GM19395 (cell line): ENCODE measurements around the gene MAMDC4.
A peak's percentile ranks its signal among the peaks of the same experiment; 100 is the strongest.
"Not testable (repeated sequence)": the region's sequence is repeated elsewhere in the genome, so short reads cannot be mapped to it uniquely, and the experiment has no call there.

Experiments used
- ATAC-seq: cut with Tn5 transposase; IDR thresholded peaks from one replicate; pipeline ENCODE4 v1.9.1; 2021; ENCODE audit warnings: mild to moderate bottlenecking, moderate library complexity; ENCODE audit not compliant: unreplicated experiment

Gene MAMDC4

GRCh38 chr9:136851941-136852663, at the start of gene MAMDC4:
MAMDC4 (plus strand) TSS chr9:136852346; CDS start chr9:136852417, 71 bp downstream.
- no peak for ATAC-seq

GRCh38 chr9:136803009-136803550, 49.1 kb upstream of the MAMDC4 start:
- not testable (repeated sequence) for ATAC-seq

GRCh38 chr9:136803551-136804508, 48.3 kb upstream of the MAMDC4 start:
- ATAC-seq: no peak

GRCh38 chr9:136804509-136805206, 47.5 kb upstream of the MAMDC4 start:
- ATAC-seq: no peak

- ATAC-seq: no peak
Measured at GRCh38 chr9:136805207-136805740, 46.9 kb upstream of the MAMDC4 start.

GRCh38 chr9:136806067-136806466, 46.1 kb upstream of the MAMDC4 start:
- ATAC-seq: no peak

GRCh38 chr9:136806631-136807201, 45.4 kb upstream of the MAMDC4 start:
- no peak for ATAC-seq

- ATAC-seq: peak; percentile 77
Measured at GRCh38 chr9:136807281-136808074, 44.7 kb upstream of the MAMDC4 start, which contains the start of gene RABL6. RABL6 (plus strand) TSS chr9:136807948; CDS start chr9:136808197, 249 bp downstream.

GRCh38 chr9:136808075-136808805, 43.9 kb upstream of the MAMDC4 start:
- peak; percentile 37 for ATAC-seq

- no peak for ATAC-seq
Measured at GRCh38 chr9:136808806-136809158, 43.4 kb upstream of the MAMDC4 start.

GRCh38 chr9:136814725-136815421, 37.3 kb upstream of the MAMDC4 start:
- no peak for ATAC-seq

- ATAC-seq: no peak
Measured at GRCh38 chr9:136815422-136815782, 36.7 kb upstream of the MAMDC4 start.

GRCh38 chr9:136820971-136821825, 30.9 kb upstream of the MAMDC4 start:
- no peak for ATAC-seq

- ATAC-seq: no peak
Measured at GRCh38 chr9:136821826-136822544, 30.2 kb upstream of the MAMDC4 start.

- no peak for ATAC-seq
Measured at GRCh38 chr9:136823136-136824046, 28.8 kb upstream of the MAMDC4 start.
